GM12892 (cell line): ENCODE results near the gene FOXL1.

Experiments used
- POLR2A ChIP-seq: IDR thresholded peaks from 2 replicates; pipeline ENCODE4 v1.6.1; 2011; ENCODE audit warnings: low read depth, low read length, control low read depth
- TAF1 ChIP-seq: IDR thresholded peaks from 2 replicates; pipeline ENCODE4 v1.6.1; 2011; ENCODE audit warnings: low read depth, mild to moderate bottlenecking, control low read depth, low read length, borderline replicate concordance

GRCh38 chr16:86579268-86580062 is 1.1 kb downstream of the FOXL1 start:
- no peak for TF ChIP-seq POLR2A
- no peak for TF ChIP-seq TAF1
